ENCODE results near the gene TCN2.

TCN2 gene

DNA sequence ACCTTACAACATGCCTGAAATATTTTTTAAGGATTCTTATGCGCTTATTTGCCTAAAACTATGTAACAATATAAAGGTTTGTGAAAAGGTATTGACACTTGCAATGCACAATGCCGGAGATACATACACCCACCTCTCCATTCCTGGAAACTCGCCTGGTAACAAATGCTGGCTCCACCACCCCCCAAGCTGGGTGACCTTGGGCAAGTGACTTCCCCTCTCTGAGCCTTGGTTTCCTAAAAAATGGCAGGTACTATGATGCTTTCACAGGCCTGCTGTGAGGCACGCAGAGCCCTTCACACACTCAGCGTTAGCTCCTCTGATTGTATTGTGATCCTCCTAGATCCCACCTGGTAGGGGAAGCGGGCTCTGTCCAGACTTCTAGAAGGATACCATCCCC is 34.8 kb upstream of the TCN2 start:
- TF ChIP-seq, protein P1, sequence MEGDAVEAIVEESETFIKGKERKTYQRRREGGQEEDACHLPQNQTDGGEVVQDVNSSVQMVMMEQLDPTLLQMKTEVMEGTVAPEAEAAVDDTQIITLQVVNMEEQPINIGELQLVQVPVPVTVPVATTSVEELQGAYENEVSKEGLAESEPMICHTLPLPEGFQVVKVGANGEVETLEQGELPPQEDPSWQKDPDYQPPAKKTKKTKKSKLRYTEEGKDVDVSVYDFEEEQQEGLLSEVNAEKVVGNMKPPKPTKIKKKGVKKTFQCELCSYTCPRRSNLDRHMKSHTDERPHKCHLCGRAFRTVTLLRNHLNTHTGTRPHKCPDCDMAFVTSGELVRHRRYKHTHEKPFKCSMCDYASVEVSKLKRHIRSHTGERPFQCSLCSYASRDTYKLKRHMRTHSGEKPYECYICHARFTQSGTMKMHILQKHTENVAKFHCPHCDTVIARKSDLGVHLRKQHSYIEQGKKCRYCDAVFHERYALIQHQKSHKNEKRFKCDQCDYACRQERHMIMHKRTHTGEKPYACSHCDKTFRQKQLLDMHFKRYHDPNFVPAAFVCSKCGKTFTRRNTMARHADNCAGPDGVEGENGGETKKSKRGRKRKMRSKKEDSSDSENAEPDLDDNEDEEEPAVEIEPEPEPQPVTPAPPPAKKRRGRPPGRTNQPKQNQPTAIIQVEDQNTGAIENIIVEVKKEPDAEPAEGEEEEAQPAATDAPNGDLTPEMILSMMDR (IDR thresholded peaks at IDR 0.05; ENCODE audit: low read depth, low read length) = no peak
- in situ Hi-C loops (cut with HindIII; ENCODE audit: low sequenced_read_pairs) = no loop called here
- DNase-seq (ENCODE audit: low read depth, low spot score) = no peak
- H3K4me3 ChIP-seq (ENCODE audit: low read depth, low read length) = no peak overlapping the region

DNA sequence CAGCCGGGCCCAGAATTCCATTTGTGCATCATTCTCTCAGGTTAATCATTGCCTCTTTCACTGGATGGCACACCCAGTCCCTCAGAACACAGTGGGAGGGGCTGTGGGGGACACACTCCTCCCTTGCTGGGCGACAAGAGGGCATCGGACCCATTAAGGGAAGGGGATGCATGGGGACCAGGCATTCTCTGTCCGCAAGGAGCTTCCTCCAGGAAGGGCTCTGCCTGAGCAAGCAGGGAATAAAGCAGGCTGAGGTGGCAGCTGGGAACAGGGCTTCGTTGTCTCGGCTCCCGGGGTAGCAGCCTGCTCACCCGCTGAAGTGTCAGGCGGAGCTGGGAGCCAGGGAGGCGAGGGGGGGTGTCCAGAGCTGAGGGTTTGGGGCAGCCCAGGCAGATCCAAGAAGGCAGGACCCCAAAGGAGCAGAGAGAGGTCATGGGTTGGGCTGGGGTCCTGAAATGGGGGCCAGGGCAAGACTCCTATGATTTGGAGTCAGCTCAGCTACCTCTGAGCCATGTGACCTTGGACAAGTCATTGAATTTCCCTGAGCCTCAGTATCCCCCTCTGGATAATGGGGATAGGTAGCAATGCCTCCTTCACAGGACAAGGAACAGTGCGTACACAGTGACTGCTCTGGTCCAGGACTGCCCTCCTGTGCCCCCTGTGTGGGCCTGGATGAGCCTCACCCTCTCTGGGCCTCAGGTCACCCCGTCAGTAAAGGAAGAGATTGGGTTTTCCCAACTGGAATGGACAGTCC is 34.0 kb upstream of the TCN2 start:
- no peak overlapping the region for H3K4me3 ChIP-seq (ENCODE audit: low read depth, low read length)
- no peak for DNase-seq (ENCODE audit: low read depth, low spot score)
- in situ Hi-C loops (cut with HindIII; ENCODE audit: low sequenced_read_pairs) = no loop called here
- TF ChIP-seq, protein P1 (IDR thresholded peaks at IDR 0.05; ENCODE audit: low read depth, low read length) = no peak

DNA sequence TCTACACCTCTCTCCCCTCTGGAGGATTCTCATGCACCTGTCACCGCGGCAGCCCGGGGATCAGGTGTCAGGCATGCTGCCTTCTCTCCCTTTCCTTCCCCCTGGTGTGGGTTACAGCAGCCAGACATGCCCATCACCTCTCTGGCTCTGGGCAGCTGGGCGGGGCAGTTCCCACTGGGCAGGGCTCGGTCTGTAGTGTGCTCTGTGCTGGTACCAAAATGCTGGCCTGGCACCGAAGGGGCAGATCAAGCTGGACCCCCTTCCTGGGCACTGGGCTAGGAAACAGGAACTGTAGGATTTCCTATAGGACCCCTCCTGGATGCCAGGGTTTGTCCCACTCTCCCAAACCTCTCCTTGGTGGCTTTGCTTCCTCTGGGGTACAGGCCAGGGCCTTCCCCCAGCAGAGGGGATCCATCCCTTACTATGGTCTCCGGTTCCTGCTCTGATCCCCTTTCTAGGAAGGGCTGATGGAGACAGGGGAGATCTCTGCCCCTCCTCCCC is 33.3 kb upstream of the TCN2 start:
- DNase-seq (ENCODE audit: low read depth, low spot score) = no peak
- TF ChIP-seq, protein P1 (IDR thresholded peaks at IDR 0.05; ENCODE audit: low read depth, low read length) = no peak
- in situ Hi-C loops (cut with HindIII; ENCODE audit: low sequenced_read_pairs) = no loop called here
- no peak overlapping the region for H3K4me3 ChIP-seq (ENCODE audit: low read depth, low read length)

DNA sequence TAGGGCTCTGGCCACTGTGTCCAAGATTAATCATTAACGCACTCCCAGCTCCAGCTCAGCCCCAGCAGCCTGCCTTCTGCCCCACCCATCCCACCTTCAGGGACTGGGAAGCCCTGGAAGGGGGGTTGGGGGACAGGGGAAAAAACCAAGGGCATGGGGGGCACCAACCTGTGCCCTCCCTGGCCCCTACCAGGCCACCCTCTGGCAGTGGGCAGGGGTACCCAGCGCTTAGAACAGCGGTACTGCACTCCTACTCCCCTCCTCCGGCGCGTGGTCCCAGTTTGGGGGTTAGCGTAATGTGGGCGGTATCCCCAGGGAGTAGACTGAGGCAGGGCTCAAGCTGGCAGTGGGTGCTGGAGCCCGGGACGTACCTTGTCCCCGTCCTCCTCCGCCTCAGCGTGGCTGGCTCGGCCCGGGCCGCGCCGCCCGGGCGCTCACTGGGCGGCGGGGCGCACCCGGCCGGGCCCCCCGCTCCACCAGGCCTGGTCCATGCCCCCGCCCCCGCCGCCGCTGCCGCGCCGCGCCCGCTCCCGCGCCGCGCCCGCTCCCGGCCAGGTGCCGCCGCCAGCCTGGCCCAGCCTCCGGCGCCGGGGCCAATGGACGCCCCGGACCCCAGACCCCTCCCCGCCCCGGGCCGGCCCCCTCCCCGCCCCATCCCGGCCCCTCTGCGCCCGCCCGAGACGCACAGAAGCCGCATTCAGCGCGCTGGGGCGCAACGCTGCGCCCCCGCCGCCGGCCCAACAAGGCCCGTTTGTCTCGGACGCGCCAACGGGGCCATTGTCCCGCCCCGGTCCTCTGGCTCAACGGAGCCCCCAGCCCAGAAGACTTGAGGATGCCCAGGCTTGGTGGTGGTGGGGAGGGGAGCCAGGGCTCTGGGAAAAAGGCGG is 32.6 kb upstream of the TCN2 start, which contains the start of gene GAL3ST1:
Gene GAL3ST1, minus strand, starts transcription at position 571 of the 887 bp plus-strand sequence. CDS start 17,273 bp downstream, outside the sequence.
- DNase-seq (ENCODE audit: low read depth, low spot score) = no peak
- in situ Hi-C loops (cut with HindIII; ENCODE audit: low sequenced_read_pairs) = no loop called here
- no peak within 1 kb of the TSS for H3K4me3 ChIP-seq (ENCODE audit: low read depth, low read length)
- TF ChIP-seq, protein P1 (IDR thresholded peaks at IDR 0.05; ENCODE audit: low read depth, low read length) = no peak

DNA sequence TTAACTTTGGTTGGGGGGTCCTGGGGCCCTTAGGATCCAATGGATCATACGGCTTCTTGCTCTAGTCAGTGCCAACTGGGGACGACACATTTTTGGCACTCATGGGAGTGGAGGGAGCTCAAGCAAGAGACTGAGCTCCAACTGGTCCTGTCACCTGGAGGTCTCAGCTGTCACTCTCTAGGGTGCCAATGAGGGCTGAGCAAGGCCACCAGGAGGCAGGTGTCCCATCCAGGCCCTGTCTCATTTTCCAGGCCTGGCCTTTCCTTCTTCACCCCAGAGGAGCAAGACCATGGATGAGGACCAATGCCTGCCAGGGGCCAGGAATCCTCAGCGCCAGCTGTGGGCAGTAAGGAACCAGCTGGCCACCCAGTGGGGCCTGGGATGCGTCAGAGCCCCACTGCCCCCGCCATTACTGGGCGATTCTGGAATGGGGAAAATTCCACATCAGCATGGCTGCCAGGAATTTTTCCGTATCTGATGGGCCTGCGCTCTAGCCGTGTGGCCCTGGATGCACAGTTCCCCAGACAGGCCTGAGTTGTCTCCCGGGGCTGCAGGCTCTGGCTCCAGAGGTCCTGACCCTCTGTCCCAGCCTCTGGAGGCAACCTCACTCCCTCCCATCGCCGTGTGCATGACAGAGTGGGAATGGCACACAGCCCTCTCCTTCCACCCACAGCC is 31.8 kb upstream of the TCN2 start:
- peak; percentile 29 for DNase-seq (ENCODE audit: low read depth, low spot score)
- in situ Hi-C loops (cut with HindIII; ENCODE audit: low sequenced_read_pairs) = no loop called here
- no peak overlapping the region for H3K4me3 ChIP-seq (ENCODE audit: low read depth, low read length)
- TF ChIP-seq, protein P1 (IDR thresholded peaks at IDR 0.05; ENCODE audit: low read depth, low read length) = no peak

DNA sequence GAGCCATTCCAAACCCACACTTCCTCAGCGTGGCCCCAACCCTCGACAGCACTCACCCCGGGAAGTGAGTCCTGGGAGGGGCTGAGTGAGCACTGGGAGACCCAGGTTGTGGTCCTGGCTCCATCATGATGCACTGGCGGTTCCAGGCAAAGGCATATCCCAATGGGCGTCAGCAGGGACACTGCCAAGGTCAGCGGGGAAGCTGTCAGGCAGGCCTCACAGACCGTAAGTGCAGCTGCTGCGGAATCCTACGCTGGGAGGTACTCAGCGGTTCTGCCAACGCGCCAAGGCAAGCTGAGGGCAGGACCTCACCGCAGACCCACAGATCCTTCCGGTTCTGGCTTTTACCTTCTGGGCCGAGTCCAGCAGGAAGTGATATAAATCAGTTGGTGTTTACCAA is 31.1 kb upstream of the TCN2 start:
- H3K4me3 ChIP-seq (ENCODE audit: low read depth, low read length) = no peak overlapping the region
- DNase-seq (ENCODE audit: low read depth, low spot score) = no peak
- in situ Hi-C loops (cut with HindIII; ENCODE audit: low sequenced_read_pairs) = no loop called here
- TF ChIP-seq, protein P1 (IDR thresholded peaks at IDR 0.05; ENCODE audit: low read depth, low read length) = no peak
